ENCODE results near the gene CREB5.
"Not testable (repeated sequence)": the region's sequence is repeated elsewhere in the genome, so short reads cannot be mapped to it uniquely, and the experiment has no call there.

The CREB5 gene

DNA sequence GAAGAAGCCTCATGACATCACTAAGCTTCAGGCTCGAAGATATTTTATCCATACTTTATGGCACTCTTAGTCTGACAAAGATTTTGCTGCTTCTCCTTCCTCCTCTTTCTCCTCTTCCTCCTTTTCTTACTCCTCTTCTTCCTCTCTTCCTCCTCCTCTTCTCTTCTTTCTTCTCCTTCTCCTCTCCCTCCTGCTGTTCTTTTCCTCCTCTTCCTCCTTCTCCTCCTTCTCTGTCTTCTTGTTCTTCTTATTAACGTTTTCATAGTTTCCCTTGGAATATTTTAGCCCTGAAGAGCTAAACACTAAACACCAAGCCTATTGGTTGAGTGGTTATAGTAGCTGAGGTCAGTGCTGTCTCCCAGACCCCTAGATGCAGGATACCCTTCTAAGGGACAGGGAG lies 137.7 kb downstream of the CREB5 start:
- H3K27me3 ChIP-seq (ENCODE audit: control insufficient read depth in 5 of 5, insufficient read depth in 4 of 5, low read length in 5 of 5) = peaks cover 0 to 3% (median 0%) of the 10 kb centered on the region in 5 donors
- no peak overlapping the region for H3K4me3 ChIP-seq (ENCODE audit: low read depth in 1 of 5, low read length in 5 of 5)
- peaks cover 0 to 8% (median 0%) of the 10 kb centered on the region in 5 donors for H3K4me1 ChIP-seq (ENCODE audit: control insufficient read depth in 5 of 5, insufficient read depth in 5 of 5, low read length in 5 of 5)
- peaks cover 0 to 12% (median 5%) of the 10 kb centered on the region in 5 donors for H3K9me3 ChIP-seq (ENCODE audit: control insufficient read depth in 5 of 5, low read length in 5 of 5)
- H3K27ac ChIP-seq (ENCODE audit: low read depth, low read length) = no peak overlapping the region
- no peaks in the 10 kb centered on the region for H3K36me3 ChIP-seq (ENCODE audit: control insufficient read depth in 5 of 5, insufficient read depth in 5 of 5, low read length in 5 of 5)
- H3K9ac ChIP-seq (ENCODE audit: low read length in 5 of 5) = no peak overlapping the region

DNA sequence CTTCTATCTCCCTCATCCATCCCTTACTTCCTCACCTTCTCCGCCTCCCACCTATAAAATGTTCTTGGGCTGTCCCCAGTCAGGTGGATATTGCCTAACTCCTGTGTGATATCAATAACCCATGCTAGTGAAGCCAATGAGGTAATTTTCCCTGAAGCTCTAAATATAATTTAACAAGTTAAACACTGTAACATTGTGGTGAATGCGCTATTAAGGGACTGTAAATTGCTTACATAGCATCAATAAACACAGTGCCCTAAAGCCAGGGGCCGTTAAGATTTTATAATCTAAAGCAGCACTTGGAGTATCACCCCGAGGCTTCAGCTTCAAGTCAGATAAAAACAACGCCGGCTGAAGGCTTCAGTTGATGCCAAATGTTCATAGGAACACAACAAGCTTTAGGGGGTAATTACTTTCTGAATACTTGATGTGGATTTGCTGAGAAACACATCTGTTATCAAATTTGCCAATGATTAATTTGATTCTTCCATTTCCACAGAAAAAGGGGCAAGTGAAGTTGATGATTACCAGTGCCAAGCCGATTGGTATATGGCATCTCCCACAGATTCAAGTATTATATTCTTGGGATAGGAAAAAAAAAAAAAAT lies 138.4 kb downstream of the CREB5 start:
- Histone ChIP-seq H3K4me1 (ENCODE audit: control insufficient read depth in 5 of 5, insufficient read depth in 5 of 5, low read length in 5 of 5) (peaks cover 0 to 8% (median 0%) of the 10 kb centered on the region in 5 donors), H3K9me3 (ENCODE audit: control insufficient read depth in 5 of 5, low read length in 5 of 5) (peaks cover 0 to 12% (median 5%) of the 10 kb centered on the region in 5 donors), H3K9ac (ENCODE audit: low read length in 5 of 5) (no peak overlapping the region), H3K36me3 (ENCODE audit: control insufficient read depth in 5 of 5, insufficient read depth in 5 of 5, low read length in 5 of 5) (no peaks in the 10 kb centered on the region), H3K4me3 (ENCODE audit: low read depth in 1 of 5, low read length in 5 of 5) (no peak overlapping the region), H3K27ac (ENCODE audit: low read depth, low read length) (no peak overlapping the region), H3K27me3 (ENCODE audit: control insufficient read depth in 5 of 5, insufficient read depth in 4 of 5, low read length in 5 of 5) (peaks cover 0 to 3% (median 0%) of the 10 kb centered on the region in 5 donors)

DNA sequence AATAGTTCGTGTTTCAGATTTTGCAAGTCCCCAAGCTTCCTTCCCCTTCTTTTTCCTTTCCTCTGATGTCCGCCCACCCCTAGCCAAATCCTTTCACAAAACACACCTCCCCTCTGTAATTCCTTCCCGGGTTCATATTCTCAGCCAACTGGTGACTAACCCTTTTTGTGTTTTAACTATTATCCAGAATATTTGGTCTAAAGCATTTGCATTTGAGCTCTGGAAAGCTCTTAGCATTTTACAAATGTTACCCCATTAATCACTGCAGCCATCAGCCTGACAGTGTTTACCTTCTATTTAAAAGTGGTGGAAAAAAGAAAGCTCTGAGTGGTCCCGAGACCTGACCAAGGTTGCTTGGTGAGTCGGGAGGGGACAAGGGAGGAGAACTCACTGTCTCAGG lies 139.0 kb downstream of the CREB5 start:
- H3K4me1 ChIP-seq (ENCODE audit: control insufficient read depth in 5 of 5, insufficient read depth in 5 of 5, low read length in 5 of 5) = peaks cover 0 to 8% (median 0%) of the 10 kb centered on the region in 5 donors
- peaks cover 0 to 11% (median 5%) of the 10 kb centered on the region in 5 donors for H3K9me3 ChIP-seq (ENCODE audit: control insufficient read depth in 5 of 5, low read length in 5 of 5)
- H3K27ac ChIP-seq (ENCODE audit: low read depth, low read length) = no peak overlapping the region
- peaks cover 0 to 3% (median 0%) of the 10 kb centered on the region in 5 donors for H3K27me3 ChIP-seq (ENCODE audit: control insufficient read depth in 5 of 5, insufficient read depth in 4 of 5, low read length in 5 of 5)
- no peak overlapping the region for H3K9ac ChIP-seq (ENCODE audit: low read length in 5 of 5)
- H3K4me3 ChIP-seq (ENCODE audit: low read depth in 1 of 5, low read length in 5 of 5) = no peak overlapping the region
- no peaks in the 10 kb centered on the region for H3K36me3 ChIP-seq (ENCODE audit: control insufficient read depth in 5 of 5, insufficient read depth in 5 of 5, low read length in 5 of 5)

DNA sequence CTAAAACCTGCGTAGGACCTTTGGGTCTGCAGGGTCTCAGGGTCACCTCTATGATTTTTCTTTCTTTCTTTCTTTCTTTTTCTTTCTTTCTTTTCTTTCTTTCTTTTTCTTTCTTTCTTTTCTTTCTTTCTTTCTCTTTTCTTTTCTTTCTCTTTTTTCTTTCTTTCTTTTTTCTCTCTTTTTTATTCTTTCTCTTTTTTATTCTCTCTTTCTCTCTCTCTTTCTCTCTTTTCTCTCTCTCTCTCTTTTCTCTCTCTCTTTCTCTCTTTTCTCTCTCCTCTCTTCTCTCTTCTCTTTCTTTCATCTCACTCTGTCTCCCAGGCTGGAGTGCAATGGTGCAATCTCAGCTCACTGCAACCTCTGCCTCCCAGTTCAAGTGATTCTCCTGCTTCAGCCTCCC lies 139.4 kb downstream of the CREB5 start:
- not testable (repeated sequence) for H3K4me3 ChIP-seq (ENCODE audit: low read depth in 1 of 5, low read length in 5 of 5); H3K36me3 ChIP-seq (ENCODE audit: control insufficient read depth in 5 of 5, insufficient read depth in 5 of 5, low read length in 5 of 5)

DNA sequence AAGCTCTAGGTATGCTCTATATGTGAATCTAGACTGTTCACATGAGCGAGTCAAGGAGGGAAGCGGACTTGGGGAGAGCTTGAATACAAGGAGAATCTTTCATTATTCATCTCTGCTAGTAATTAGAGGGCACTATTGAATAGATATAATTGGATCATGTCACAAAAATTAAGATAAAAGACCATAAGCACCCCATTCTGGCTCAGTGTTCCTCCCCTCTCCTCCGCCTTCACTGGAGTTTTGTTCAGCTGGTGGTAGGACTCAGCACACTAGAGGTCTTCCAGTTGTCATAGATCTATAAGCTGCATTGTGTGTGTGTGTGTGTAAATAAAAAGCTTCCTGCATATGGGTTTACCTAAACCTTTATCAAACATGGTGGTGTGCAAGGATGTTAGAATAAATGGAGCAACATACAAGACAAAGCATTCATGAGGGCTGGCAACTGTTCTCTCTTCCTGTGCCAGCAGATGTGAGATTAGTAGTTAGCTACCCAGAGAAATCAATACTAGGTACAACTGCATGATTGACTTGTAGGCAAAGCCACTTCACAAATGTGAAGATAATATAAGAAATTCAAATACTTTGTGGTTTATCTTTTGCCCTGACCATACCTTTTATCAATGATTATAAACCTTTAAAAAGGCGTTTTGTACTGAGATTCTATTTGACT lies 142.6 kb downstream of the CREB5 start:
- Histone ChIP-seq H3K27ac (ENCODE audit: low read depth, low read length) (no peak overlapping the region), H3K4me1 (ENCODE audit: control insufficient read depth in 5 of 5, insufficient read depth in 5 of 5, low read length in 5 of 5) (peaks cover 0 to 8% (median 0%) of the 10 kb centered on the region in 5 donors), H3K27me3 (ENCODE audit: control insufficient read depth in 5 of 5, insufficient read depth in 4 of 5, low read length in 5 of 5) (peaks cover 0 to 3% (median 0%) of the 10 kb centered on the region in 5 donors), H3K9me3 (ENCODE audit: control insufficient read depth in 5 of 5, low read length in 5 of 5) (no peaks in the 10 kb centered on the region), H3K36me3 (ENCODE audit: control insufficient read depth in 5 of 5, insufficient read depth in 5 of 5, low read length in 5 of 5) (no peaks in the 10 kb centered on the region), H3K9ac (ENCODE audit: low read length in 5 of 5) (no peak overlapping the region), H3K4me3 (ENCODE audit: low read depth in 1 of 5, low read length in 5 of 5) (no peak overlapping the region)

More for the DNA sequence above, 139.4 kb downstream of the CREB5 start:
- not testable (repeated sequence) for H3K9me3 ChIP-seq (ENCODE audit: control insufficient read depth in 5 of 5, low read length in 5 of 5); H3K27me3 ChIP-seq (ENCODE audit: control insufficient read depth in 5 of 5, insufficient read depth in 4 of 5, low read length in 5 of 5); H3K4me1 ChIP-seq (ENCODE audit: control insufficient read depth in 5 of 5, insufficient read depth in 5 of 5, low read length in 5 of 5); H3K9ac ChIP-seq (ENCODE audit: low read length in 5 of 5); H3K27ac ChIP-seq (ENCODE audit: low read depth, low read length)

DNA sequence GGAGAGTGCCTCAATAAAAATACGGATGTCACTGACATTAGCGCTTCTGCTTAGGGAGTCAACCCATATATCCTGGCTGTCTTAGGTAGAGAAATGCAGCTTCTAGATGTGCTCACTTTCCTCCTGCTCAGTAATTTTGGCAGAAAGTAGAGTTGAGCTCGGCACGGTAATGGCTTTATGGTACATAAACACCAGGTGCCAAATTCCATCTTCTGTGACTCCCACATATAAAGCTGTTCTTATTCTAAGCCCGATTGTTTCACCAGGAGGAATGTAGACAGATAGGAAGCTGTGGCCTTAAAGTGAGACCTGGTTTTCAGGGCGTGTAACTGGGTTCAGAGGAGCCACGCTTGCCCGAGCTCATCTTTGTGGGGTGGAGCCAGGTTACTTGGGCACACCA lies 143.7 kb downstream of the CREB5 start:
- H3K4me1 ChIP-seq (ENCODE audit: control insufficient read depth in 5 of 5, insufficient read depth in 5 of 5, low read length in 5 of 5) = peaks cover 0 to 8% (median 0%) of the 10 kb centered on the region in 5 donors
- no peaks in the 10 kb centered on the region for H3K36me3 ChIP-seq (ENCODE audit: control insufficient read depth in 5 of 5, insufficient read depth in 5 of 5, low read length in 5 of 5)
- no peaks in the 10 kb centered on the region for H3K27me3 ChIP-seq (ENCODE audit: control insufficient read depth in 5 of 5, insufficient read depth in 4 of 5, low read length in 5 of 5)
- H3K9ac ChIP-seq (ENCODE audit: low read length in 5 of 5) = no peak overlapping the region
- no peak overlapping the region for H3K27ac ChIP-seq (ENCODE audit: low read depth, low read length)
- H3K4me3 ChIP-seq (ENCODE audit: low read depth in 1 of 5, low read length in 5 of 5) = no peak overlapping the region
- H3K9me3 ChIP-seq (ENCODE audit: control insufficient read depth in 5 of 5, low read length in 5 of 5) = no peaks in the 10 kb centered on the region

DNA sequence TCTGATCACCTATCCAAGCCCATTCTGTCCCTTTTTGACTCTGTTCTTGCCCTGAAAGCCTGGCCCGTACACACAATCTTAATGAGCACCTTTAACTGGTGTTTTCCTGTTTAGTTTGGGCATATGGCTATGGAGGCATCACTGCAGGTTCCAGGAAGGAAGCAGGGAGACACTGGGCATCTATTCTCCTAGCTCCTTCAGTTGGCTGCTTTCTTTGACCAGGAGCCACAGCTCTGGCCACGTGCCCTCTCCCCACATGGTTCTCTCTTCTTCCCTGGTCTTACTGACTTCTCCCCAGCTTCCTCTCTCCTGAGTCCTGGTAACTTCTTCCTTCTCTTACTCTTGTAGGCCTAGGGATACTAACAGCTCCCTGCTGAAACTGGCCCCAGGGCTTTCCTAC lies 144.4 kb downstream of the CREB5 start:
- H3K4me3 ChIP-seq (ENCODE audit: low read depth in 1 of 5, low read length in 5 of 5) = no peak overlapping the region

DNA sequence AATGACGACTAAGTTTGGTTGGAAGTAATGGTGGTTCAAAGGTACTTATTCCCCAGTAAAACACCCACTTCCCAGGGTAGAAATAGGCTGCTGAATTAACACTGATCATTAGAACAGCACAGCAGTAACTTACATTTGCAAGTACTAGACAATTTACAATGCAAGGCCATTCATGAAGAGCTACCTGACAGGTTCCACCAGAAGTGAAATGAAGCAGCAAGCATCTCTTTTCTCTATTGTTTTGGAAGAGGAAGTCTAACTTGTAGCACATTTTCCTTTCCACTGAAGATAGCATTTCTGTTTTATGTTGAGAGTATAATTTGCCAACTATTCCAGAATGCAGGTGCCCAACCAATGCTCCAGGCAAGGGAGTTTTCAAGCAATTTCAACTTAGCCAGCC lies 145.9 kb downstream of the CREB5 start:
- Histone ChIP-seq H3K27ac (ENCODE audit: low read depth, low read length) (no peak overlapping the region), H3K27me3 (ENCODE audit: control insufficient read depth in 5 of 5, insufficient read depth in 4 of 5, low read length in 5 of 5) (no peaks in the 10 kb centered on the region), H3K4me3 (ENCODE audit: low read depth in 1 of 5, low read length in 5 of 5) (no peak overlapping the region), H3K4me1 (ENCODE audit: control insufficient read depth in 5 of 5, insufficient read depth in 5 of 5, low read length in 5 of 5) (peaks cover 0 to 8% (median 0%) of the 10 kb centered on the region in 5 donors), H3K9ac (ENCODE audit: low read length in 5 of 5) (no peak overlapping the region), H3K9me3 (ENCODE audit: control insufficient read depth in 5 of 5, low read length in 5 of 5) (no peaks in the 10 kb centered on the region), H3K36me3 (ENCODE audit: control insufficient read depth in 5 of 5, insufficient read depth in 5 of 5, low read length in 5 of 5) (no peaks in the 10 kb centered on the region)

More for the DNA sequence above, 144.4 kb downstream of the CREB5 start:
- H3K9ac ChIP-seq (ENCODE audit: low read length in 5 of 5) = no peak overlapping the region
- H3K36me3 ChIP-seq (ENCODE audit: control insufficient read depth in 5 of 5, insufficient read depth in 5 of 5, low read length in 5 of 5) = no peaks in the 10 kb centered on the region
- no peaks in the 10 kb centered on the region for H3K27me3 ChIP-seq (ENCODE audit: control insufficient read depth in 5 of 5, insufficient read depth in 4 of 5, low read length in 5 of 5)
- H3K4me1 ChIP-seq (ENCODE audit: control insufficient read depth in 5 of 5, insufficient read depth in 5 of 5, low read length in 5 of 5) = peaks cover 0 to 8% (median 0%) of the 10 kb centered on the region in 5 donors
- no peaks in the 10 kb centered on the region for H3K9me3 ChIP-seq (ENCODE audit: control insufficient read depth in 5 of 5, low read length in 5 of 5)
- H3K27ac ChIP-seq (ENCODE audit: low read depth, low read length) = no peak overlapping the region

DNA sequence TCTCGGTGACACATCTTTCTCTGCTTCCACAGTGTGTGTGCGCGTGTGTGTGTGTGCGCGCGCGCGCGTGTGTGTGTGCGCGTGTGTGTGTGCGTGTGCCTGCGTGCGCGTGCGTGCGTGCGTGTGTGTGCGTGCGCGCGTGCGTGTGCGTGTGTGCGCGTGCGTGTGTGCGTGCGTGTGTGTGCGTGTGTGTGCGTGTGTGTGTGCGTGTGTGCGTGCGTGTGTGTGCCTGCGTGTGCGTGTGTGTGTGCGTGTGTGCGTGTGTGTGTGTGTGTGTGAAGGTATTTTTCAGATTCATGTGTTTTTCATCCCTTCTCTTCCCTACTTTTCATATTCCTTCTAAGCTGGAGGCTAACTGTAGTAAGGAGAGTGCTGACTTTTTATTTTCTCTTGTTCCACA lies 148.4 kb downstream of the CREB5 start:
- Histone ChIP-seq H3K4me3 (ENCODE audit: low read depth in 1 of 5, low read length in 5 of 5) (no peak overlapping the region), H3K36me3 (ENCODE audit: control insufficient read depth in 5 of 5, insufficient read depth in 5 of 5, low read length in 5 of 5) (no peaks in the 10 kb centered on the region), H3K4me1 (ENCODE audit: control insufficient read depth in 5 of 5, insufficient read depth in 5 of 5, low read length in 5 of 5) (no peaks in the 10 kb centered on the region), H3K9ac (ENCODE audit: low read length in 5 of 5) (no peak overlapping the region), H3K27me3 (ENCODE audit: control insufficient read depth in 5 of 5, insufficient read depth in 4 of 5, low read length in 5 of 5) (no peaks in the 10 kb centered on the region), H3K27ac (ENCODE audit: low read depth, low read length) (no peak overlapping the region), H3K9me3 (ENCODE audit: control insufficient read depth in 5 of 5, low read length in 5 of 5) (no peaks in the 10 kb centered on the region)

DNA sequence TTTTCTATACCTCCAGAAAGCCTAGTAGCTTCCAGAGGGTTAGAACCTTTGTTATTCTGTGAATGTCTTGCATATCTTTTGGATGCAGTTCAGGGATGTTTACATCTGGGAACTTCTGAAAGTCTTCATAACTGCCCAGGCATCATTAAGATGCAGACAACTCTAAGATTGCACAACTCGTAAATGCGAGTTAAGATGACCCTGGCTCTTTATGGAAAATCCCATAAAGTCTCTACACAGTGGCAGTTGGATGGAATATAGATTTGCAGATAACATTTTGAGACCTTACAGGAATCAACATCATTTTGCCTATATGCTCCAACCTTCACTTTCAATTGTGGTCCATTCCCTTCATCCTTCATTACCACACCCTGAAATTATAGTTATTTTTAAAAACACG lies 151.7 kb downstream of the CREB5 start:
- no peak overlapping the region for H3K9ac ChIP-seq (ENCODE audit: low read length in 5 of 5)
- no peak overlapping the region for H3K27ac ChIP-seq (ENCODE audit: low read depth, low read length)
- no peaks in the 10 kb centered on the region for H3K4me1 ChIP-seq (ENCODE audit: control insufficient read depth in 5 of 5, insufficient read depth in 5 of 5, low read length in 5 of 5)
- H3K27me3 ChIP-seq (ENCODE audit: control insufficient read depth in 5 of 5, insufficient read depth in 4 of 5, low read length in 5 of 5) = no peaks in the 10 kb centered on the region
- H3K36me3 ChIP-seq (ENCODE audit: control insufficient read depth in 5 of 5, insufficient read depth in 5 of 5, low read length in 5 of 5) = no peaks in the 10 kb centered on the region
- H3K4me3 ChIP-seq (ENCODE audit: low read depth in 1 of 5, low read length in 5 of 5) = no peak overlapping the region
- no peaks in the 10 kb centered on the region for H3K9me3 ChIP-seq (ENCODE audit: control insufficient read depth in 5 of 5, low read length in 5 of 5)

All from subcutaneous abdominal adipose tissue (tissue), 5 donors.